MCF 10A (cell line): ENCODE measurements around the gene DNLZ. TPM values are rescaled to one million over a fixed set of nuclear protein-coding genes. Genes with fewer than 3 reads are reported as not detected.

ENCODE experiments used
- BruUV-seq: library from RNA; stranded (reverse); fragments of 400-500 nt; replicated peaks from 2 replicates; lab custom pipeline; 2021; lab: Mats Ljungman, UMichigan
- CTCF ChIA-PET: fragments of 300-600 bp; sonication (Branson Sonifier 250); formaldehyde crosslinking; extraction: SDS; loops from one replicate; lab custom pipeline; 2021; ENCODE audit warnings: antibody characterized with exemption, inconsistent platforms; lab: Yijun Ruan, JAX
- POLR2A ChIA-PET: fragments of 300-600, 350-650 bp; sonication (Branson Sonifier 250); formaldehyde crosslinking; extraction: SDS; loops from one replicate; lab custom pipeline; 2020; ENCODE audit warnings: antibody characterized with exemption, inconsistent platforms; lab: Yijun Ruan, JAX
- DNase-seq: peaks from one replicate; pipeline ENCODE4 v3.0.0-alpha.2; 2018; ENCODE audit not compliant: unreplicated experiment
- H3K27ac Mint-ChIP-seq: one replicate; pipeline ENCODE4 v1.8.0; 2022; ENCODE audit warnings: mild to moderate bottlenecking, low read depth, mixed read lengths; ENCODE audit not compliant: unreplicated experiment
- H3K27me3 Mint-ChIP-seq: one replicate; pipeline ENCODE4 v1.8.0; 2022; ENCODE audit warnings: mixed read lengths; ENCODE audit not compliant: insufficient read depth, unreplicated experiment
- H3K36me3 Mint-ChIP-seq: one replicate; pipeline ENCODE4 v1.8.0; 2022; ENCODE audit warnings: mild to moderate bottlenecking, moderate library complexity, mixed read lengths; ENCODE audit not compliant: insufficient read depth, unreplicated experiment
- H3K4me1 Mint-ChIP-seq: one replicate; pipeline ENCODE4 v1.8.0; 2022; ENCODE audit warnings: mixed read lengths; ENCODE audit not compliant: insufficient read depth, unreplicated experiment
- H3K4me3 Mint-ChIP-seq: one replicate; pipeline ENCODE4 v1.8.0; 2022; ENCODE audit warnings: mild to moderate bottlenecking, moderate library complexity, mixed read lengths; ENCODE audit not compliant: unreplicated experiment
- H3K9me3 Mint-ChIP-seq: one replicate; pipeline ENCODE4 v1.8.0; 2022; ENCODE audit warnings: mixed read lengths; ENCODE audit not compliant: unreplicated experiment
- intact Hi-C: fragments of 100-400 bp; cut with micrococcal nuclease; formaldehyde crosslinking; loops from 2 replicates; pipeline ENCODE4 v1.14.1; 2022
- total RNA-seq: library from RNA; stranded (reverse); gene quantifications from 2 replicates; pipeline ENCODE4 v1.2.3, GENCODE V29; 2022
- TF ChIP-seq, protein P1 (sequence below): fragments of 200-600 bp; IDR thresholded peaks from one replicate; pipeline ENCODE4 v1.8.0; 2022; ENCODE audit warnings: antibody characterized with exemption, mild to moderate bottlenecking; ENCODE audit not compliant: unreplicated experiment

The DNLZ gene
- total RNA-seq, 1 experiment from 2014 or later, result 30.5 TPM

DNA sequence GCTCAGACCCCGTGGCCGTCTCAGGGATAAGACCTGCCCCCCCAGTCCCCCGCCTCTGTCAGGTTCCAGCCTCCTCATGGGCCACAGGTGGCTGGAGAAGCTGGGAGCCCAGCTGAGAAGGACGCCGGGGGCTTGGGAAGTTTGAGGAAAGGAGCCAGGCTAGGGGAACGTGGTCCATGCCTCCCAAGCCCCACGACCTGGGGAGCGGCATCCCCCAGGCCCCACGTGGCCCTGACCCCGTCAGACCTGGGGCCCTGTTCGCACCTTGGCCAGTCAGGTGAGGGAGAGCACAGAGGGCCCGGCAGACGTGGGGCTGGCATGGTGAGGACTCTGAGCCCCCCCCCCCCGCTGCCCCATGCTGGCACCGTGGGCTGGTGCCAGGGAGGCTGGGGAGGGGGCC lies 32.5 kb downstream of the DNLZ start:
- intact Hi-C loops, result no loop called here
- no peaks in the 10 kb centered on the region for H3K27me3 Mint-ChIP-seq
- H3K36me3 Mint-ChIP-seq, result peaks cover 5% of the 10 kb centered on the region
- no peaks in the 10 kb centered on the region for H3K4me1 Mint-ChIP-seq
- no peaks in the 10 kb centered on the region for H3K9me3 Mint-ChIP-seq
- no peak overlapping the region for H3K4me3 Mint-ChIP-seq
- CTCF ChIA-PET, result interaction anchor here (0.6 to 1.0 kb wide), 2 partner anchors 157 to 291 kb away, joined by 3 read pairs; no protein-coding TSS in a partner anchor
- DNase-seq, result no peak
- POLR2A ChIA-PET, result no interaction called here
- TF ChIP-seq, protein P1, sequence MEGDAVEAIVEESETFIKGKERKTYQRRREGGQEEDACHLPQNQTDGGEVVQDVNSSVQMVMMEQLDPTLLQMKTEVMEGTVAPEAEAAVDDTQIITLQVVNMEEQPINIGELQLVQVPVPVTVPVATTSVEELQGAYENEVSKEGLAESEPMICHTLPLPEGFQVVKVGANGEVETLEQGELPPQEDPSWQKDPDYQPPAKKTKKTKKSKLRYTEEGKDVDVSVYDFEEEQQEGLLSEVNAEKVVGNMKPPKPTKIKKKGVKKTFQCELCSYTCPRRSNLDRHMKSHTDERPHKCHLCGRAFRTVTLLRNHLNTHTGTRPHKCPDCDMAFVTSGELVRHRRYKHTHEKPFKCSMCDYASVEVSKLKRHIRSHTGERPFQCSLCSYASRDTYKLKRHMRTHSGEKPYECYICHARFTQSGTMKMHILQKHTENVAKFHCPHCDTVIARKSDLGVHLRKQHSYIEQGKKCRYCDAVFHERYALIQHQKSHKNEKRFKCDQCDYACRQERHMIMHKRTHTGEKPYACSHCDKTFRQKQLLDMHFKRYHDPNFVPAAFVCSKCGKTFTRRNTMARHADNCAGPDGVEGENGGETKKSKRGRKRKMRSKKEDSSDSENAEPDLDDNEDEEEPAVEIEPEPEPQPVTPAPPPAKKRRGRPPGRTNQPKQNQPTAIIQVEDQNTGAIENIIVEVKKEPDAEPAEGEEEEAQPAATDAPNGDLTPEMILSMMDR, result no peak
- H3K27ac Mint-ChIP-seq, result no peak overlapping the region
- no TSS peak for BruUV-seq

DNA sequence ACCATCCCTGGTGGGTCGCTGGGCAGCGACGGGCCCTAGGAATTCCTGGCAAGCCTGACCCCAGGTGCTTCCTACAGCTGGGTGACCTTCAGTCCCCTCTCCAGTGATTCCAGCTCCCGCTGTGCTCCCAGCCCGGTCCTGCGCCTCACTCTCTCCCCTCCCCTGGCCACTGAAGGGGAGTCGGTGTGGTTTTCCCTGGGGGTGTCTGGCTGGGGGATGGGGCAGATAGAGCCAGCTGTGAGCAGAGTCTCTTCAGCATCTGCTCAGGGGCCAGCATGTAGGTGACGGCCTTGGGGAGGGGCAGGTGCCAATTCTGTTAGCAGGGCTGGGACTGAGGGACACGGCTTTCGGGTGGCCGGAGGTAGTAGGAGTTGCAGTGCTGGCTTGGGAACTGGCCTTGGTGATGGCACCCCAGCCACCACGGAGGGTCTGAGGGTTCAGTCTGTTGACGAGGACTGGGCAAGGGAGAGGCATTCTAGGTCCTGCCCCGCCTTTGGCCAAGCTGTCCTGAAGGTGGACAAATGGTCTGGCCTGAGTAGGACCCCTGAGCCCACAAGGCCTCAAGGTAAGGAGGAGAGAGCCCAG lies 33.0 kb downstream of the DNLZ start:
- ChIA-PET CTCF (interaction anchor here (0.6 kb wide), 2 partner anchors 30 to 292 kb away, joined by 3 read pairs; no protein-coding TSS in a partner anchor), POLR2A (no interaction called here)
- Mint-ChIP-seq H3K27me3 (no peaks in the 10 kb centered on the region), H3K4me1 (no peaks in the 10 kb centered on the region), H3K36me3 (peaks cover 5% of the 10 kb centered on the region), H3K9me3 (no peaks in the 10 kb centered on the region), H3K4me3 (no peak overlapping the region), H3K27ac (no peak overlapping the region)
- no TSS peak for BruUV-seq
- intact Hi-C loops, result no loop called here
- TF ChIP-seq, protein P1, result no peak
- no peak for DNase-seq

DNA sequence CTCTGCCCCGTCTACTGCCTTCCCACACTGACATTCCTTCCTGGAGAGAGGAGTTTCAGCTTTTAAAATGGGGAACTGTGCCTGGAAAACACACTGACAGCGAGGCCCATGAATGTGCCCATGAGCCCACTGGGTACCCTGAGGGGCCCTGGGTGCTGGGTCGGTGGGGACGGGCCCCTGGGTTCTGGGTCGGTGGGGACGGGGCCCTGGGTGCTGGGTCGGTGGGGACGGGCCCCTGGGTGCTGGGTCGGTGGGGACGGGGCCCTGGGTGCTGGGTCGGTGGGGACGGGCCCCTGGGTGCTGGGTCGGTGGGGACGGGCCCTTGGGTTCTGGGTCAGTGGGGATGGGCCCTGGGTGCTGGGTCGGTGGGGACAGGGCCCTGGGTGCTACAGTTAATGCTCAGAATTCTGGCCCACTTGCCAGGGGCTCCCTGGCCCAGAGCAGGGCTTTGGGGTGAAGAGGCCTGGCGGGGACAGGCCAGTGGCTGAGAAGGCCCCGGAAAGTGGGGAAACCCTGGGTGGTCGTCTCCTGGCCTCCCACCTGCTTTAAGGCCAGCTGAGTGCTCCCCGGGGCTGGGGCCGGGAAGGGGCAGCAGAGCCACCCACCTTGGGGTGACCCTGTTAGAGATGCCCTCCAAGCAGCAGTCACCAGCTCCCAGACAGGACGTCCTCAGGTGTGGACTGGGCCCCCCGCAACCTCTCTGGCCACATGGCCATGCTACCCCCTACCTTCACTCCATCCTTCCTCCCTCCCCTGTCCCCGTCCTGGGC lies 33.7 kb downstream of the DNLZ start:
- Mint-ChIP-seq H3K27ac (no peak overlapping the region), H3K27me3 (no peaks in the 10 kb centered on the region), H3K4me1 (no peaks in the 10 kb centered on the region), H3K9me3 (no peaks in the 10 kb centered on the region), H3K36me3 (peaks cover 5% of the 10 kb centered on the region), H3K4me3 (no peak overlapping the region)
- BruUV-seq, result no TSS peak
- POLR2A ChIA-PET, result no interaction called here
- CTCF ChIA-PET, result interaction anchor here (0.6 to 1.6 kb wide), 2 partner anchors 7 to 30 kb away, joined by 3 to 5 read pairs; no protein-coding TSS in a partner anchor
- TF ChIP-seq, protein P1, result no peak
- no peak for DNase-seq
- intact Hi-C loops, result no loop called here

DNA sequence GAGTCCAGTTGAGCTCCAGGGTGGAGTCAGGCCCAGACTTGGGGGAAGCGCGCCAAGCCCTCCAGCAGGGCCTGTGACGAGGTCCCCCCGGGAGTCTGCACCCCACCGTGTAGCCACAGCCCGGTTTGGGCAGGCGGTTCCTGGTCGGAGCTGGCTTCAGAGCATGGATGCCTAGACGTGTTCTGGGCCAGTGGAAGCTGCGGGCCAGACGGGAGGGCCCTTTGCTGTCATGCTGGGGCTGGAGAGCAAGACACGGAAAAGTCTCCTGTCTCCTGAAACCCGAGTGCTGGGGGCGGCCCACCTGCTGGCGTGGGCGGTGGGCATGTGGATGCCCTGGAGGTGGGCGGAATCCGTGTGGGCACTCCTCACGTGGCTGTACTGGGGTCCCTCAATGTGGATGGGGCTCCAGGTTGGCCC lies 34.3 kb downstream of the DNLZ start:
- peaks cover 5% of the 10 kb centered on the region for H3K36me3 Mint-ChIP-seq
- intact Hi-C loops, result no loop called here
- DNase-seq, result no peak
- H3K4me3 Mint-ChIP-seq, result no peak overlapping the region
- BruUV-seq, result no TSS peak
- ChIA-PET CTCF (interaction anchor here (1.6 kb wide), 1 partner anchor 8 kb away, joined by 5 read pairs; no protein-coding TSS in a partner anchor), POLR2A (no interaction called here)
- TF ChIP-seq, protein P1, result no peak
- no peaks in the 10 kb centered on the region for H3K4me1 Mint-ChIP-seq
- H3K9me3 Mint-ChIP-seq, result no peaks in the 10 kb centered on the region
- H3K27ac Mint-ChIP-seq, result no peak overlapping the region
- no peaks in the 10 kb centered on the region for H3K27me3 Mint-ChIP-seq
